ENCODE data around the gene GALNTL6. TPM values are rescaled to one million over a fixed set of nuclear protein-coding genes. Genes with fewer than 3 reads are reported as not detected.

The GALNTL6 gene
- under 1 TPM in 2 of 4 donors, not detected in 2; 0.67 to 0.70 TPM for total RNA-seq

GRCh38 chr4:171812665-171813525 lies at the start of gene GALNTL6:
Gene GALNTL6 (plus strand): TSS chr4:171813404.
- Histone ChIP-seq H3K9me3 (no peaks in the 10 kb centered on the region), H3K36me3 (no peaks in the 10 kb centered on the region), H3K4me1 (peaks cover 0 to 4% (median 0%) of the 10 kb centered on the region in 4 donors), H3K4me3 (peak within 1 kb of the TSS in 3 of 4 donors; percentile 27 to 40 (median 32)), H3K27ac (no peak within 1 kb of the TSS), H3K27me3 (no peaks in the 10 kb centered on the region)
- no peak for DNase-seq
- TF ChIP-seq CTCF (IDR thresholded peaks at IDR 0.05) (no peak), POLR2A (IDR thresholded peaks at IDR 0.05) (no peak)

GRCh38 chr4:171765514-171765913 lies 47.7 kb upstream of the GALNTL6 start:
- H3K4me1 ChIP-seq: no peaks in the 10 kb centered on the region
- TF ChIP-seq POLR2A (IDR thresholded peaks at IDR 0.05) (no peak), CTCF (IDR thresholded peaks at IDR 0.05) (no peak)
- H3K27ac ChIP-seq: no peak overlapping the region
- H3K36me3 ChIP-seq: no peaks in the 10 kb centered on the region
- no peak overlapping the region for H3K4me3 ChIP-seq
- no peaks in the 10 kb centered on the region for H3K9me3 ChIP-seq
- no peaks in the 10 kb centered on the region for H3K27me3 ChIP-seq
- no peak for DNase-seq

DNA sequence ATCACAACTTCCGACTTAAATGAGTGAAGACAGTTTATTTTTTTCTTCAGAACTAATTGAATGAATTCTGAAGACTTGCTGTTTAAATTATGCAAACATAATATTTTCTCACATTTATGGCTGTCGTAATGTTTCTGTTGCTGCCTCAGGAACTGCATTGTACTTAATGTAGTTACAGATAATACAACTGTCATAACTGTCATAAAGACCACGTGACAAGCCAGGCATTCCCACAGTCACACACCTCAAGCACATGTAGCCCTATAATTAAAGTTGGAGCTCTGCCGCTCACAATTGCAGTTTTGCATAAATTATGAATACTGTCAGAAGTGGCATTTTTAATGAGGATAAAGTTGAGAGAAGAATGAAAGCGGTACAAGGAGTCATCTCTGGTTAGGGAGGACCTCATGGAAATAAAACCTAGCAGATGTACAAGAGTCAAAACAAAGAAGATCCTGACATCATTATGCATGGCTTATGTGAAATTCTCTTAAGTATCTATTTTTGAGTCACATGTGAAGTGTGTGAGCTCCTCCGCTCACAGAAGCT lies 38.5 kb upstream of the GALNTL6 start:
- Histone ChIP-seq H3K4me1 (no peaks in the 10 kb centered on the region), H3K4me3 (no peak overlapping the region)
- DNase-seq: no peak

GRCh38 chr4:171779301-171779700 lies 33.9 kb upstream of the GALNTL6 start:
- Histone ChIP-seq H3K36me3 (no peaks in the 10 kb centered on the region), H3K27me3 (no peaks in the 10 kb centered on the region), H3K27ac (no peak overlapping the region), H3K4me3 (no peak overlapping the region), H3K4me1 (no peaks in the 10 kb centered on the region), H3K9me3 (no peaks in the 10 kb centered on the region)
- no peak for TF ChIP-seq POLR2A (IDR thresholded peaks at IDR 0.05)
- no peak for TF ChIP-seq CTCF (IDR thresholded peaks at IDR 0.05)
- DNase-seq: no peak

More for the DNA sequence above, 38.5 kb upstream of the GALNTL6 start:
- Histone ChIP-seq H3K9me3 (no peaks in the 10 kb centered on the region), H3K36me3 (no peaks in the 10 kb centered on the region), H3K27ac (no peak overlapping the region), H3K27me3 (no peaks in the 10 kb centered on the region)
- TF ChIP-seq CTCF (IDR thresholded peaks at IDR 0.05) (no peak), POLR2A (IDR thresholded peaks at IDR 0.05) (no peak)

GRCh38 chr4:171785388-171785787 lies 27.8 kb upstream of the GALNTL6 start:
- no peak for DNase-seq
- H3K9me3 ChIP-seq: no peaks in the 10 kb centered on the region
- H3K4me1 ChIP-seq: no peaks in the 10 kb centered on the region
- no peaks in the 10 kb centered on the region for H3K36me3 ChIP-seq
- no peaks in the 10 kb centered on the region for H3K27me3 ChIP-seq
- H3K27ac ChIP-seq: no peak overlapping the region
- TF ChIP-seq POLR2A (IDR thresholded peaks at IDR 0.05) (no peak), CTCF (IDR thresholded peaks at IDR 0.05) (no peak)
- no peak overlapping the region for H3K4me3 ChIP-seq

Data from Peyer's patch (tissue), 4 donors.